HepG2 (cell line): ENCODE results near the gene OFD1. TPM values are rescaled to one million over a fixed set of nuclear protein-coding genes. Genes with fewer than 3 reads are reported as not detected.

Source experiments
- ATAC-seq: fragments of 200-7000 bp; cut with Tn5 transposase; 3 replicates; pipeline ENCODE4 v1.9.1; 2020; ENCODE audit warnings: mild to moderate bottlenecking, moderate library complexity
- BruUV-seq: library from RNA; stranded (reverse); fragments of 400-500 nt; replicated peaks from 2 replicates; lab custom pipeline; 2021; lab: Mats Ljungman, UMichigan
- CTCF ChIA-PET: fragments of 300-600 bp; formaldehyde crosslinking; extraction: SDS; loops from one replicate; lab custom pipeline; 2021; ENCODE audit warnings: low total read pairs, inconsistent platforms, low intra/inter-chr PET ratio; lab: Yijun Ruan, JAX
- POLR2A ChIA-PET: fragments of 350-600 bp; sonication (Branson Sonifier 250); formaldehyde crosslinking; loops from one replicate; lab custom pipeline; 2020; ENCODE audit warnings: antibody characterized with exemption, inconsistent platforms; lab: Yijun Ruan, JAX
- DNase-seq: peaks from one replicate; pipeline ENCODE4 v3.0.0-alpha.2; 2015; ENCODE audit warnings: low spot score
- FAIRE-seq: peaks from 3 replicates; lab custom pipeline; 2011; peaks lifted over from hg19 to GRCh38; lab: Jason Lieb, UNC
- H2AFZ ChIP-seq: one replicate; pipeline ENCODE4 v1.6.1; 2011; ENCODE audit warnings: low read length, inconsistent platforms
- H3K27ac ChIP-seq: fragments of 300-600 bp; 3 replicates; pipeline ENCODE4 v1.8.0; 2011; ENCODE audit warnings: mixed run types, mild to moderate bottlenecking, mixed read lengths, low read length, inconsistent platforms; ENCODE audit not compliant: insufficient read depth; ENCODE audit errors: extremely low read length
- H3K27me3 ChIP-seq, 2 experiments: fragments of 200-600 bp in 1 of 2; 2 replicates in 1 of 2; 3 replicates in 1 of 2; pipeline versions ENCODE4 v1.6.0 to v1.8.0; 2011; ENCODE audit warnings: low read length in 2 of 2, mild to moderate bottlenecking in 2 of 2, moderate library complexity in 2 of 2, inconsistent platforms in 1 of 2; ENCODE audit not compliant: insufficient read depth in 2 of 2, control insufficient read depth in 1 of 2
- H3K36me3 ChIP-seq, 2 experiments: fragments of 200-600 bp in 1 of 2; replicated peaks in 1 of 2; 2 replicates in 1 of 2; 3 replicates in 1 of 2; pipeline versions ENCODE4 v1.5.1 to v1.8.0; 2011; ENCODE audit warnings: low read length in 2 of 2, inconsistent platforms in 1 of 2; ENCODE audit not compliant: insufficient read depth in 2 of 2, control insufficient read depth in 1 of 2
- H3K4me1 ChIP-seq: 2 replicates; pipeline ENCODE4 v1.5.1; 2012; ENCODE audit warnings: low read length, inconsistent platforms; ENCODE audit not compliant: insufficient read depth
- H3K4me2 ChIP-seq: 2 replicates; pipeline ENCODE4 v1.6.0; 2011; ENCODE audit warnings: low read depth, low read length, inconsistent platforms
- H3K4me3 ChIP-seq, 3 experiments: fragments of 200-600 bp in 1 of 3; sonication (generic), shearing (Covaris generic) in 1 of 3; replicated peaks in 1 of 3; 2 replicates each; pipeline ENCODE4 v1.5.1; 2011 to 2016; ENCODE audit warnings: low read length in 3 of 3, inconsistent platforms in 2 of 3, low read depth in 2 of 3, mild to moderate bottlenecking in 2 of 3, control low read depth in 1 of 3, mixed read lengths in 1 of 3; ENCODE audit not compliant: insufficient read depth in 1 of 3
- H3K79me2 ChIP-seq: one replicate; pipeline ENCODE4 v1.6.1; 2011; ENCODE audit warnings: low read length, inconsistent platforms; ENCODE audit not compliant: insufficient read depth
- H3K9ac ChIP-seq: 2 replicates; pipeline ENCODE4 v1.6.0; 2011; ENCODE audit warnings: mild to moderate bottlenecking, low read depth, low read length, inconsistent platforms; ENCODE audit not compliant: insufficient read depth
- H3K9me3 ChIP-seq: 2 replicates; pipeline ENCODE4 v1.5.1; 2012; ENCODE audit warnings: mild to moderate bottlenecking, low read length
- H4K20me1 ChIP-seq: 2 replicates; pipeline ENCODE4 v1.6.0; 2011; ENCODE audit warnings: inconsistent platforms, mild to moderate bottlenecking, low read length, moderate library complexity; ENCODE audit not compliant: insufficient read depth
- BHLHE40 ChIP-seq: IDR thresholded peaks from 2 replicates; pipeline ENCODE4 v1.6.1; 2011; ENCODE audit warnings: low read length, improper control_type of control experiment
- CBX1 ChIP-seq: IDR thresholded peaks from one replicate; pipeline ENCODE4 v1.6.1; 2016; ENCODE audit warnings: antibody characterized with exemption, low read depth
- FOSL1 ChIP-seq: sonication (generic); formaldehyde crosslinking; IDR thresholded peaks from 2 replicates; pipeline ENCODE4 v1.9.0; 2021; ENCODE audit warnings: missing genetic modification reagents, borderline replicate concordance
- GZF1 ChIP-seq: sonication (generic); formaldehyde crosslinking; IDR thresholded peaks from 2 replicates; pipeline ENCODE4 v1.5.1; 2020; ENCODE audit warnings: mild to moderate bottlenecking, missing genetic modification reagents
- MAFF ChIP-seq: IDR thresholded peaks from 2 replicates; pipeline ENCODE4 v1.6.1; 2011; ENCODE audit warnings: low read depth, low read length, improper control_type of control experiment
- NBN ChIP-seq: fragments of 450-650 bp; conservative IDR thresholded peaks from 2 replicates; pipeline ENCODE4 v1.6.1; 2017
- NFE2L2 ChIP-seq: fragments of 150-350 bp; IDR thresholded peaks from 2 replicates; pipeline ENCODE4 v1.6.1; 2014; ENCODE audit warnings: low read length
- SIX1 ChIP-seq: sonication (generic); formaldehyde crosslinking; IDR thresholded peaks from 2 replicates; pipeline ENCODE4 v1.4.0; 2020; ENCODE audit warnings: missing genetic modification reagents, borderline replicate concordance
- SOX5 ChIP-seq: IDR thresholded peaks from 2 replicates; pipeline ENCODE4 v1.6.1; 2016; ENCODE audit warnings: borderline replicate concordance
- ZBED4 ChIP-seq: sonication (generic); formaldehyde crosslinking; IDR thresholded peaks from 2 replicates; pipeline ENCODE4 v1.4.0; 2020; ENCODE audit warnings: missing genetic modification reagents, borderline replicate concordance
- ZNF562 ChIP-seq: sonication (generic); formaldehyde crosslinking; IDR thresholded peaks from 2 replicates; pipeline ENCODE4 v1.8.0; 2022; ENCODE audit warnings: missing genetic modification reagents, borderline replicate concordance
- ZNF766 ChIP-seq: sonication (generic); formaldehyde crosslinking; IDR thresholded peaks from 2 replicates; pipeline ENCODE4 v1.5.0; 2020; ENCODE audit warnings: missing genetic modification reagents, borderline replicate concordance
- ZNF770 ChIP-seq: sonication (generic); formaldehyde crosslinking; IDR thresholded peaks from 2 replicates; pipeline ENCODE4 v1.5.0; 2020; ENCODE audit warnings: mild to moderate bottlenecking, missing genetic modification reagents
- WGBS: methylation state at CpG from one replicate; pipeline ENCODE4 v1.1.6; 2017; ENCODE audit warnings: low lambda C conversion rate; 5-methylcytosine and 5-hydroxymethylcytosine counted together
- in situ Hi-C: cut with HindIII; loops from 2 replicates; pipeline ENCODE4 v1.10.0; 2017; ENCODE audit warnings: low pct_unique_long_range_greater_than_20kb; ENCODE audit not compliant: extremely low pct_ligation_motif_present
- intact Hi-C: fragments of 100-400 bp; cut with micrococcal nuclease; formaldehyde crosslinking; loops from one replicate; pipeline ENCODE4 v1.10.0; 2022; ENCODE audit not compliant: unreplicated experiment
- polyA plus RNA-seq, 8 experiments: library from polyadenylated mRNA; depleted of rRNA in 3 of 8; stranded (reverse) in 7 of 8; unstranded in 1 of 8; fragments of >200 nt; fragmentation: Illumina TruSeq in 4 of 8; extraction: Trizol in 4 of 8; gene quantifications; 2 replicates each; pipeline versions ENCODE4 v1.2.1 to v1.2.3, GENCODE V29; 2011 to 2016; ENCODE audit warnings: low read depth in 4 of 8, missing spikeins in 1 of 8, mixed read lengths in 1 of 8; ENCODE audit not compliant: insufficient read depth in 1 of 8
- total RNA-seq, 5 experiments: library from RNA; depleted of rRNA; stranded (reverse); fragments of >200 nt; fragmentation: Illumina TruSeq; extraction: Trizol; gene quantifications; 2 replicates each; pipeline ENCODE4 v1.2.3, GENCODE V29; 2016; ENCODE audit warnings: low read depth in 1 of 5
- TF ChIP-seq, protein P1 (sequence below): sonication (generic); formaldehyde crosslinking; conservative IDR thresholded peaks from 2 replicates; pipeline ENCODE4 v1.4.0; 2020; ENCODE audit warnings: missing genetic modification reagents
- TF ChIP-seq, protein P2 (sequence below): sonication (generic); formaldehyde crosslinking; IDR thresholded peaks from 2 replicates; pipeline ENCODE4 v1.5.0; 2020; ENCODE audit warnings: mild to moderate bottlenecking, low read depth, missing genetic modification reagents, borderline replicate concordance

The OFD1 gene
- total and polyA plus RNA-seq, 2 of the 13 experiments (the other 11 are each of a cell fraction or from before 2014, with no cell fraction given) = 14.9 to 16.4 TPM

DNA sequence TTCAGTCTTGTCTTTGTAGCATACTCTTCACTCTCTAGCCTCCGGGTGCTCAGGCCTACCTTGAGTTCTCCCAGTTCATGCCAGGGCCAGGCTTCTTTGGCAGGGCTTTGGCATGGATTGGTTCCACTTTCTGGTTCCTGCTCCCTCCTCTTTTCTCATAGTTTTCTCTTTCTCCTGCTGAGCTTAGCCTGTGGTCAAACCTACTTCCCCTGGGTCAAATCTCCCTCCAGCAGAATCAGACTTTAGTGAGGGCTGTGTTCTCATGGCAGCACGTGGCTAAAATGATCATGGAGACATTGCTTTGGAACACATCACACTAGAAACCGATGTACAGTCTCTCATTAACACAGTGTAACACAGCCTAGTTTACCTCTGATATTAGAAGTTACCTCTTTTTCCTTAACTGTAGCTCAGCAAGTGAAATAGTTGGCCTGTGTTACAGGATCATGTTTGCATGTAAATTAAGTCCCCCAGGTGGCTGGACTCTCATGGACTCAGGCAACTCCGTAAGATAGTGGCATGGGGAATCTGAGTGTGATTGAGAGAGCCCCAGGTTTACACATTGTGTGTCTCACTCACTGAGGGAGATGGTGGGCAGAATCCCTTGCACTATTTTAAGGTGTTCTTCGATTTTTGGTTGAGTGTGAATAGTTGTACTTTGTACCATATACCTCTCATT is 32.3 kb upstream of the OFD1 start:
- Histone ChIP-seq H3K27ac (no peak overlapping the region), H3K4me3 (no peak overlapping the region), H3K4me2 (no peak overlapping the region), H3K9ac (no peak overlapping the region), H3K27me3 (no peaks in the 10 kb centered on the region), H4K20me1 (0 out of 2 replicates have a peak, but pooled peaks cover 3% of the 10 kb centered on the region), H2AFZ (no peak overlapping the region), H3K4me1 (no peaks in the 10 kb centered on the region), H3K36me3 (no peaks in the 10 kb centered on the region), H3K79me2 (peaks cover 35% of the 10 kb centered on the region), H3K9me3 (no peaks in the 10 kb centered on the region)
- ATAC-seq (no peak), FAIRE-seq (no peak), DNase-seq (no peak)
- no TSS peak for BruUV-seq
- WGBS = 100% methylated on average over 3 of the region's 5 CpGs
- TF ChIP-seq ZBED4 (CRISPR knock-in tag) = no peak
- TF ChIP-seq, protein P1, sequence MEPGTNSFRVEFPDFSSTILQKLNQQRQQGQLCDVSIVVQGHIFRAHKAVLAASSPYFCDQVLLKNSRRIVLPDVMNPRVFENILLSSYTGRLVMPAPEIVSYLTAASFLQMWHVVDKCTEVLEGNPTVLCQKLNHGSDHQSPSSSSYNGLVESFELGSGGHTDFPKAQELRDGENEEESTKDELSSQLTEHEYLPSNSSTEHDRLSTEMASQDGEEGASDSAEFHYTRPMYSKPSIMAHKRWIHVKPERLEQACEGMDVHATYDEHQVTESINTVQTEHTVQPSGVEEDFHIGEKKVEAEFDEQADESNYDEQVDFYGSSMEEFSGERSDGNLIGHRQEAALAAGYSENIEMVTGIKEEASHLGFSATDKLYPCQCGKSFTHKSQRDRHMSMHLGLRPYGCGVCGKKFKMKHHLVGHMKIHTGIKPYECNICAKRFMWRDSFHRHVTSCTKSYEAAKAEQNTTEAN (CRISPR knock-in tag) = no peak
- TF ChIP-seq NBN = no peak
- no peak for TF ChIP-seq SOX5 (CRISPR knock-in tag)
- TF ChIP-seq, protein P2, sequence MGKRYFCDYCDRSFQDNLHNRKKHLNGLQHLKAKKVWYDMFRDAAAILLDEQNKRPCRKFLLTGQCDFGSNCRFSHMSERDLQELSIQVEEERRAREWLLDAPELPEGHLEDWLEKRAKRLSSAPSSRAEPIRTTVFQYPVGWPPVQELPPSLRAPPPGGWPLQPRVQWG (CRISPR knock-in tag) = no peak
- TF ChIP-seq SIX1 (CRISPR knock-in tag) = no peak
- TF ChIP-seq MAFF = no peak
- TF ChIP-seq FOSL1 = no peak
- no peak for TF ChIP-seq NFE2L2
- no peak for TF ChIP-seq ZNF770 (CRISPR knock-in tag)
- TF ChIP-seq ZNF766 (CRISPR knock-in tag) = no peak
- TF ChIP-seq GZF1 (CRISPR knock-in tag) = no peak
- no peak for TF ChIP-seq ZNF562
- TF ChIP-seq BHLHE40 = no peak
- TF ChIP-seq CBX1 = no peak
- in situ Hi-C loops (no loop called here), intact Hi-C loops (no loop called here)
- ChIA-PET POLR2A (interaction anchor here (1.5 kb wide), 1 partner anchor 13 kb away, joined by 3 read pairs; the partner anchor contains the start of gene RAB9A), CTCF (no interaction called here)
